HG02623 (cell line): ENCODE results near the gene ERVFRD-1.

ENCODE experiments used
- ATAC-seq: cut with Tn5 transposase; IDR thresholded peaks from one replicate; pipeline ENCODE4 v1.9.1; 2021; ENCODE audit warnings: moderate library complexity; ENCODE audit not compliant: unreplicated experiment

ERVFRD-1 gene

GRCh38 chr6:11055127-11055627 is 56.3 kb downstream of the ERVFRD-1 start:
- no peak for ATAC-seq

- ATAC-seq: no peak
Observed at GRCh38 chr6:11054722-11055121, 56.8 kb downstream of the ERVFRD-1 start.

GRCh38 chr6:11053307-11053706 is 58.2 kb downstream of the ERVFRD-1 start:
- no peak for ATAC-seq
